ENCODE results near the gene RAPGEF1.

DNA sequence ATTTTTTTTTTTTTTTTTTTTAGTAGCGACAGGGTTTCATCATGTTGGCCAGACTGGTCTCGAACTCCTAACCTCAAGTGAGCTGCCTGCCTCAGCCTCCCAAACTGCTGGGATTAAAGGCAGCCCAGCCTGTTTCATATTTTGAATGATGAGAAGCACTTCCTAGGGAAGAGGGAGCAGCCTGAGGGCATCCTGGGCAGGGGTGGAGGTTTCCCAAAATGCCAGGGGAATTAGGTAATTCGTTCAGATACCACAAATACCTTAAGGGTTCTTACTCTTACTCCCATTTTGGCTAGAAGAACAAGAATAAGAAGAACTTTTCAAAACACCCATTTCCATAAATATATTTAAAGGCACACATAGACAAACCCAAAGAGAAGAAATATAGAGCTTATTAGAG lies 29.5 kb upstream of the RAPGEF1 start:
- TF ChIP-seq, protein P1, sequence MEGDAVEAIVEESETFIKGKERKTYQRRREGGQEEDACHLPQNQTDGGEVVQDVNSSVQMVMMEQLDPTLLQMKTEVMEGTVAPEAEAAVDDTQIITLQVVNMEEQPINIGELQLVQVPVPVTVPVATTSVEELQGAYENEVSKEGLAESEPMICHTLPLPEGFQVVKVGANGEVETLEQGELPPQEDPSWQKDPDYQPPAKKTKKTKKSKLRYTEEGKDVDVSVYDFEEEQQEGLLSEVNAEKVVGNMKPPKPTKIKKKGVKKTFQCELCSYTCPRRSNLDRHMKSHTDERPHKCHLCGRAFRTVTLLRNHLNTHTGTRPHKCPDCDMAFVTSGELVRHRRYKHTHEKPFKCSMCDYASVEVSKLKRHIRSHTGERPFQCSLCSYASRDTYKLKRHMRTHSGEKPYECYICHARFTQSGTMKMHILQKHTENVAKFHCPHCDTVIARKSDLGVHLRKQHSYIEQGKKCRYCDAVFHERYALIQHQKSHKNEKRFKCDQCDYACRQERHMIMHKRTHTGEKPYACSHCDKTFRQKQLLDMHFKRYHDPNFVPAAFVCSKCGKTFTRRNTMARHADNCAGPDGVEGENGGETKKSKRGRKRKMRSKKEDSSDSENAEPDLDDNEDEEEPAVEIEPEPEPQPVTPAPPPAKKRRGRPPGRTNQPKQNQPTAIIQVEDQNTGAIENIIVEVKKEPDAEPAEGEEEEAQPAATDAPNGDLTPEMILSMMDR (conservative IDR thresholded peaks at IDR 0.05; ENCODE audit: low read depth, low read length): no peak
- TF ChIP-seq EZH2 (IDR thresholded peaks at IDR 0.05; ENCODE audit: borderline replicate concordance, low read depth, low read length, poor library complexity, severe bottlenecking): no peak

Data from A673 (cell line).